ENCODE results near the gene BTBD1.

DNA sequence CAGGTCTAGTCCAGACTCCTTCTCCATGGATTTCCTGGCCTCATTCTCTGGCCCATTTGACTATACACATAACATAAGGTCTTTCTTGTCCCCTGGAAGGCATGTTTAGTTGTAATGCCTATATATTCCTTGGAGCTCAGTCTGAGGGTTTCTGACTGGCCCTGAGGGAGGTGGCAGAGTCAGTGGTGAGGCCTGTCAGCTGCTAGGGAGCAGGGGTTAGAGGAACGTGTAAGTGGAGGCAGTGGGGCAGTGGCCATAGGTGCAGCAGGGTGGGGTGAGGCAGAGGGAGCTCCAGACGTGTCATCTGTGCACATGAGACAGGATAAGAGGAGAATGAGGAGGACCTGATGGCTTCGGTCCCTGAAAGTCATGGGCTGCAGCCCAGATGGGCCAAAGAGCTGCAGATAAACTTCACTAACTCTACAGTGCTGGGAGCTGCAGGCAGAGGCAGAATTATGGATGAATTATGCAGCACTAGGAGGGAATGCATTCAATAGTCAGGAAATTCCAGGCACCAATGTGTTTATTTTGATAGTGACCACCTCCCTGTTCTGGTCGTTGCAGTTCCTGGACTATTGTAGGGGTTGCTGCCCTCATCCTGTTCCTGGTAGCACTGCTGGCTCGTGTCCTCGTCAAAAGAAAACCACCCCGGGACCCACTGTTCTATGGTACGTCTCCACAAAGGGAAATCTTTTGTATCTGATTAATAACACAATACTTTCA is 45.3 kb upstream of the BTBD1 start:
- TF ChIP-seq TOX (CRISPR knock-in tag; IDR thresholded peaks at IDR 0.05; ENCODE audit: borderline replicate concordance) (no peak), TCF4 (CRISPR knock-in tag; IDR thresholded peaks at IDR 0.05; ENCODE audit: borderline replicate concordance) (no peak)

Data from SK-N-SH treated with all-trans-retinoic acid at 6 μM for 48 hours (cell line).